CD4-positive, alpha-beta memory T cell (primary cell): ENCODE results near the gene SPATA6L. TPM values are rescaled to one million over a fixed set of nuclear protein-coding genes. Genes with fewer than 3 reads are reported as not detected.

ENCODE experiments used
- CTCF ChIA-PET: fragments of 350-600 bp; sonication (Branson Sonifier 250); formaldehyde crosslinking; loops from one replicate; lab custom pipeline; 2021; ENCODE audit warnings: inconsistent platforms; ENCODE audit not compliant: partially characterized antibody; lab: Charles Lee
- POLR2A ChIA-PET: fragments of 350-600 bp; sonication (Branson Sonifier 250); formaldehyde crosslinking; loops from one replicate; lab custom pipeline; 2021; ENCODE audit not compliant: partially characterized antibody; lab: Charles Lee
- DNase-seq, 5 donors: peaks; one replicate each; pipeline versions ENCODE4 v3.0.0 to v3.0.0-alpha.2; 2020 to 2022; ENCODE audit warnings: mixed read lengths in 1 of 5
- H3K27ac ChIP-seq: one replicate; pipeline ENCODE4 v1.7.0; 2013; ENCODE audit warnings: low read depth, low read length
- H3K27me3 ChIP-seq: 2 replicates; pipeline ENCODE4 v1.7.0; 2013; ENCODE audit warnings: mild to moderate bottlenecking, low read length, moderate library complexity; ENCODE audit not compliant: insufficient read depth
- H3K36me3 ChIP-seq: 2 replicates; pipeline ENCODE4 v1.7.0; 2013; ENCODE audit warnings: mild to moderate bottlenecking, low read length, moderate library complexity; ENCODE audit not compliant: insufficient read depth
- H3K4me1 ChIP-seq: 2 replicates; pipeline ENCODE4 v1.7.0; 2013; ENCODE audit warnings: mild to moderate bottlenecking, low read length, moderate library complexity; ENCODE audit not compliant: insufficient read depth
- H3K4me3 ChIP-seq, 2 donors: one replicate each; pipeline ENCODE4 v1.7.0; 2013; ENCODE audit warnings: low read length in 2 of 2, mild to moderate bottlenecking in 1 of 2
- H3K9me3 ChIP-seq, 2 donors: one replicate each; pipeline ENCODE4 v1.7.0; 2013; ENCODE audit warnings: low read length in 2 of 2, control low read depth in 1 of 2; ENCODE audit not compliant: control insufficient read depth in 1 of 2
- H3K27ac Mint-ChIP-seq, 7 donors: one replicate each; pipeline ENCODE4 v1.8.0; 2020 to 2021; ENCODE audit warnings: mixed read lengths in 7 of 7, mild to moderate bottlenecking in 6 of 7, inconsistent platforms in 3 of 7, moderate library complexity in 3 of 7
- H3K27me3 Mint-ChIP-seq, 2 donors: one replicate each; pipeline ENCODE4 v1.8.0; 2020 to 2021; ENCODE audit warnings: mixed read lengths in 2 of 2
- H3K36me3 Mint-ChIP-seq, 2 donors: one replicate each; pipeline ENCODE4 v1.8.0; 2020 to 2021; ENCODE audit warnings: mixed read lengths in 2 of 2, inconsistent platforms in 1 of 2, mild to moderate bottlenecking in 1 of 2
- H3K4me1 Mint-ChIP-seq, 4 donors: one replicate each; pipeline ENCODE4 v1.8.0; 2020 to 2021; ENCODE audit warnings: mixed read lengths in 4 of 4, mild to moderate bottlenecking in 1 of 4
- H3K4me3 Mint-ChIP-seq, 8 donors: one replicate each; pipeline ENCODE4 v1.8.0; 2020 to 2021; ENCODE audit warnings: mixed read lengths in 8 of 8, mild to moderate bottlenecking in 7 of 8, moderate library complexity in 6 of 8, inconsistent platforms in 3 of 8
- H3K9me3 Mint-ChIP-seq, 8 donors: one replicate each; pipeline ENCODE4 v1.8.0; 2020 to 2021; ENCODE audit warnings: mixed read lengths in 8 of 8, mild to moderate bottlenecking in 5 of 8, inconsistent platforms in 3 of 8, moderate library complexity in 1 of 8
- intact Hi-C: fragments of 100-400 bp; cut with micrococcal nuclease; formaldehyde crosslinking; loops from one replicate; pipeline ENCODE4 v1.15.1; 2023
- polyA plus RNA-seq, 2 donors: library from polyadenylated mRNA; unstranded; fragments of 300-500 nt; fragmentation: Illumina TruSeq; gene quantifications; one replicate each; pipeline ENCODE4 v1.2.3, GENCODE V29; 2021
- total RNA-seq, 2 experiments: library from RNA; stranded (reverse); gene quantifications; one replicate each; pipeline ENCODE4 v1.2.3, GENCODE V29; 2021

The SPATA6L gene
- total RNA-seq = 1 to 10 TPM; 1.9 to 3.4 TPM
- polyA plus RNA-seq = not detected

DNA sequence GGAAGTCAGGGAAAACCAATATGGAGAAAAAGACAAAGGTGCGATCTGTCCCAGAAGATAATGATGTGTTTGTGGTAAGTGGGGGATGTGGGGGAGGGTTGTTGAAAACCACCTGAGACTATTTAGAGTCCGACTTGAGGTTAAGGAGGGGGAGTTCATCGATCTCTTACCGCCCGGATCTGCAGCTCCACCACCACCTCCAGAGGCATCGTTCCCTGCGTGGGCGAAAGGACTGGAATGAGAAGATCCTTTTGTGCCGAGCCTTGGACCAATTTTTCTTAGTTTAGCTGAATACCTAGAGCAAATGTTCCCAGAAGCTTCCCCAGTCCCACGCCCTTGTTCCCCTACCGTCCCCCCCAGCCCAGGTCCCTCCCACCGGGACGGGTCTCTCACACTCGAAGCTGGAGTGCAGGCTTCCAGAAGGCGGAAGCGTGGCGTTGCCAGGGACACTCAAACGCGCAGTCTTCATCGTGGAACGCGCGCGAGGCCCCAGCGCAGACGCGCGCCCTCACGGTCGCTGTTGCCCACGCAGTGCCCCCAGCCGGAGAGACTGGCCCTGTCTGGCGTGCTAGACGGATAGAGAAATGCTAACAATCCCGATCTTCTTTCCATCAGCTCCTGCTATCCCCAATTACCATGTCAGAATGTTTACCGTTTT is at the start of gene SPATA6L:
Gene SPATA6L, minus strand, starts transcription at position 439 of the 658 bp plus-strand sequence. Its CDS starts 230 bp downstream, at position 209.
- no peaks in the 10 kb centered on the region for H3K9me3 ChIP-seq
- H3K9me3 Mint-ChIP-seq = no peaks in the 10 kb centered on the region
- intact Hi-C loops = loop anchor here (10.0 kb wide), 1 partner anchor 1339 kb away; a partner anchor contains a TSS
- peak within 1 kb of the TSS; percentile 73 to 96 (median 92) for H3K27ac Mint-ChIP-seq
- peaks cover 69% of the 10 kb centered on the region for H3K4me1 ChIP-seq
- H3K27me3 ChIP-seq = no peaks in the 10 kb centered on the region
- peaks cover 0 to 1% of the 10 kb centered on the region in 2 donors for H3K27me3 Mint-ChIP-seq
- peak within 1 kb of the TSS; percentile 80 to 99 (median 89) for H3K4me3 Mint-ChIP-seq
- peak; percentile 24 to 57 (median 36) for DNase-seq
- no peaks in the 10 kb centered on the region for H3K36me3 ChIP-seq
- peaks cover 57 to 74% (median 68%) of the 10 kb centered on the region in 4 donors for H3K4me1 Mint-ChIP-seq
- CTCF ChIA-PET = interaction anchor here (0.8 to 3.4 kb wide), 10 partner anchors 9 to 322 kb away, joined by 3 to 16 read pairs (median 4); partner anchors contain the start of gene CDC37L1
- H3K4me3 ChIP-seq = peak within 1 kb of the TSS; percentile 34 to 38
- peaks cover 0 to 10% of the 10 kb centered on the region in 2 donors for H3K36me3 Mint-ChIP-seq
- peak within 1 kb of the TSS; percentile 1 for H3K27ac ChIP-seq
- POLR2A ChIA-PET = interaction anchor here (0.7 to 5.5 kb wide), 9 partner anchors 9 to 1140 kb away, joined by 3 to 74 read pairs (median 6); partner anchors contain the start of genes AK3, CDC37L1, RCL1 and RFX3

DNA sequence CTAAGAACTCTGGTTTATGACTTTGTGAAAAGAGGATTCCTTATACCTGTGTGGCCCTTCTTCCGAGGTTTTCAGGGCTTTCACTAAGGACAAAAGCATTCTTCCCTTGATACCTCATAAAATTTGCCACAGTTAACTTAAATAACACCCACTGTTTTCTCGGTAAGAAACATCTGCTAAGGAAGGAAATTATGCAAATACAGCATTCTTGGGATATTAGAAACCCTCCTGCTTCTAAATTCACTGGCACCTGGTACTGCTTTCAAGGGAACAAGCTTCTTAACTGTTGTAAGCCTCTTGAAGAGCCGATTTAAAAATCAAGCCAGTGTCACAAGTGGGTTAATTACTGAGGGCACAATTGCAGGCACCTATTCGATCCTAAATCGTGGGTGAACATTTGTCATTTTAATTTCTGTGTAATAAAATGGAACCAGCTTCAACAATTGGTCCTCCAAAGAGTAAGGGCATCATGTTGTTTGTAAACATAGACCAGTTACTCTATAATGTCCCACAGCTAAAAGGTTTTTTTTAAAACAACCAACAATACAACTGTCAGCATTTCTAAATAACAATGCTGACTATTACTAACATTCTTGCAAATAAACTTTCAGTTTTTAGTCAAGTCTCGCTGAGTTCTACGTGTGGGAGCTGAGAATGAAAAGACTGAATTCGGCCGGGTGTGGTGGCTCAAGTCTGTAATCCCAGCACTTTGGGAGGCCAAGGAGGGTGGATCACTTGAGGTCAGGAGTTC is 48.2 kb upstream of the SPATA6L start:
- H3K27ac Mint-ChIP-seq = peak overlapping the region in 4 of 7 donors; percentile 6 to 65 (median 17)
- no peak overlapping the region for H3K4me3 ChIP-seq
- H3K9me3 Mint-ChIP-seq = no peaks in the 10 kb centered on the region
- intact Hi-C loops = no loop called here
- H3K27ac ChIP-seq = no peak overlapping the region
- no peaks in the 10 kb centered on the region for H3K9me3 ChIP-seq
- DNase-seq = no peak
- peaks cover 42% of the 10 kb centered on the region for H3K36me3 ChIP-seq
- H3K4me1 Mint-ChIP-seq = no peaks in the 10 kb centered on the region
- no peaks in the 10 kb centered on the region for H3K4me1 ChIP-seq
- no peaks in the 10 kb centered on the region for H3K27me3 Mint-ChIP-seq
- POLR2A ChIA-PET = no interaction called here
- peaks cover 32 to 56% of the 10 kb centered on the region in 2 donors for H3K36me3 Mint-ChIP-seq
- no peaks in the 10 kb centered on the region for H3K27me3 ChIP-seq
- CTCF ChIA-PET = interaction anchor here (0.7 to 1.1 kb wide), 2 partner anchors 35 to 1709 kb away, joined by 3 to 5 read pairs; no protein-coding TSS in a partner anchor
- H3K4me3 Mint-ChIP-seq = no peak overlapping the region

GRCh38 chr9:4713849-4714248 is 47.6 kb upstream of the SPATA6L start:
- Histone ChIP-seq H3K27ac (no peak overlapping the region), H3K4me3 (no peak overlapping the region), H3K27me3 (no peaks in the 10 kb centered on the region), H3K4me1 (no peaks in the 10 kb centered on the region), H3K9me3 (no peaks in the 10 kb centered on the region), H3K36me3 (peaks cover 39% of the 10 kb centered on the region)
- H3K4me1 Mint-ChIP-seq = no peaks in the 10 kb centered on the region
- no peaks in the 10 kb centered on the region for H3K27me3 Mint-ChIP-seq
- no peaks in the 10 kb centered on the region for H3K9me3 Mint-ChIP-seq
- H3K36me3 Mint-ChIP-seq = peaks cover 34 to 55% of the 10 kb centered on the region in 2 donors
- peak overlapping the region in 4 of 7 donors; percentile 1 to 53 (median 7) for H3K27ac Mint-ChIP-seq
- CTCF ChIA-PET = interaction anchor here (1.1 kb wide), 1 partner anchor 36 kb away, joined by 3 read pairs; no protein-coding TSS in a partner anchor
- POLR2A ChIA-PET = interaction anchor here (0.5 kb wide), 1 partner anchor 152 kb away, joined by 3 read pairs; no protein-coding TSS in a partner anchor
- intact Hi-C loops = no loop called here
- DNase-seq = no peak
- H3K4me3 Mint-ChIP-seq = peak overlapping the region in 1 of 8 donors; percentile 1

GRCh38 chr9:4709380-4709779 is 43.1 kb upstream of the SPATA6L start:
- H3K36me3 ChIP-seq = peaks cover 8% of the 10 kb centered on the region
- no peak overlapping the region for H3K4me3 ChIP-seq
- Mint-ChIP-seq H3K27ac (peak overlapping the region in 2 of 7 donors; percentile 17 to 57), H3K4me3 (no peak overlapping the region), H3K36me3 (peaks cover 23 to 49% of the 10 kb centered on the region in 2 donors), H3K9me3 (no peaks in the 10 kb centered on the region), H3K4me1 (peaks cover 0 to 6% (median 2%) of the 10 kb centered on the region in 4 donors), H3K27me3 (no peaks in the 10 kb centered on the region)
- H3K27ac ChIP-seq = no peak overlapping the region
- no peak for DNase-seq
- no peaks in the 10 kb centered on the region for H3K27me3 ChIP-seq
- POLR2A ChIA-PET = interaction anchor here (1.2 kb wide), 1 partner anchor 31 kb away, joined by 6 read pairs; the partner anchor contains the start of gene AK3
- H3K9me3 ChIP-seq = no peaks in the 10 kb centered on the region
- CTCF ChIA-PET = no interaction called here
- intact Hi-C loops = no loop called here
- no peaks in the 10 kb centered on the region for H3K4me1 ChIP-seq

DNA sequence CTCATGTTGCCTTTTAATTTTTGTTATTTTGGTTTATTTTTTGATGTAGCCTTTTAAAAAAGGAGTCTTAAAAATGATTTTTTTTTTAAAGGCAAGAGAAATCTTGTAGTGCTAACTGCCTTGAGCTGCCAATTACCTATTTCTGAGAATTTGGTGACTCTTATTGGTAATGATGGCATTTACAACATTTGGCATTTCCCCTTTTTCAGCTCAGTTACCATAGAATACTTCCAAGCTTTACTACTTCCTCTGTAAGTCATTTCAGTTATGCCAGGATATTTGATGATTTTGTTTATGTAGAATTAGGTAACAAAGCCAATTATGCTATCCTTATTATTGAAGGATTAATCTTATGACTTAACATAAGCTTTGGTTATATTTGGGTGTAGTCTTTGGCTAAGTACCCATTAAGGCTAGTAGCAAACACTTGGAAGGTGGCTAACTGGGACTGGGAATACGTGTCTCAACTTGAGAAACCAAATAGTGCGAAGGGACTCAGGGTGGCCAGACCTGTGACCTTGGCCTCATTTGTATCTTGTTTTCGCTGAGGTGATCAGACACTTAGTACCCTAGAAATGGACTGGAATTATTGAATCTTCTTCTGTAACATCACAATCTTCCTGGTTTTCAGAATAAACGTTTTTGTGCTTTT is 40.8 kb upstream of the SPATA6L start:
- no peaks in the 10 kb centered on the region for H3K27me3 Mint-ChIP-seq
- ChIA-PET CTCF (interaction anchor here (0.9 kb wide), 2 partner anchors 33 to 893 kb away, joined by 3 to 6 read pairs; partner anchors contain the start of gene AK3), POLR2A (interaction anchor here (0.6 to 1.8 kb wide), 2 partner anchors 29 to 33 kb away, joined by 4 to 6 read pairs; partner anchors contain the start of gene AK3)
- no peak overlapping the region for H3K4me3 ChIP-seq
- intact Hi-C loops = no loop called here
- no peak overlapping the region for H3K4me3 Mint-ChIP-seq
- no peaks in the 10 kb centered on the region for H3K27me3 ChIP-seq
- H3K4me1 ChIP-seq = no peaks in the 10 kb centered on the region
- no peak overlapping the region for H3K27ac ChIP-seq
- H3K36me3 Mint-ChIP-seq = peaks cover 31 to 59% of the 10 kb centered on the region in 2 donors
- peak overlapping the region in 5 of 7 donors; percentile 6 to 73 (median 50) for H3K27ac Mint-ChIP-seq
- peaks cover 0 to 6% (median 2%) of the 10 kb centered on the region in 4 donors for H3K4me1 Mint-ChIP-seq
- H3K36me3 ChIP-seq = peaks cover 13% of the 10 kb centered on the region
- H3K9me3 ChIP-seq = no peaks in the 10 kb centered on the region
- no peaks in the 10 kb centered on the region for H3K9me3 Mint-ChIP-seq
- no peak for DNase-seq

GRCh38 chr9:4706021-4706420 is 39.7 kb upstream of the SPATA6L start:
- no peaks in the 10 kb centered on the region for H3K4me1 ChIP-seq
- H3K36me3 ChIP-seq = peaks cover 14% of the 10 kb centered on the region
- no peak overlapping the region for H3K4me3 ChIP-seq
- POLR2A ChIA-PET = interaction anchor here (1.8 kb wide), 1 partner anchor 35 kb away, joined by 6 read pairs; the partner anchor contains the start of gene AK3
- no peak overlapping the region for H3K27ac ChIP-seq
- H3K36me3 Mint-ChIP-seq = peaks cover 37 to 59% of the 10 kb centered on the region in 2 donors
- peak overlapping the region in 5 of 7 donors; percentile 19 to 80 (median 22) for H3K27ac Mint-ChIP-seq
- H3K9me3 ChIP-seq = no peaks in the 10 kb centered on the region
- no peaks in the 10 kb centered on the region for H3K27me3 Mint-ChIP-seq
- CTCF ChIA-PET = no interaction called here
- H3K4me1 Mint-ChIP-seq = peaks cover 0 to 8% (median 6%) of the 10 kb centered on the region in 4 donors
- DNase-seq = no peak
- H3K4me3 Mint-ChIP-seq = no peak overlapping the region
- no peaks in the 10 kb centered on the region for H3K9me3 Mint-ChIP-seq
- intact Hi-C loops = no loop called here
- H3K27me3 ChIP-seq = no peaks in the 10 kb centered on the region
